Body of pancreas (tissue), 4 donors: ENCODE data around the gene NEB. TPM values are rescaled to one million over a fixed set of nuclear protein-coding genes. Genes with fewer than 3 reads are reported as not detected.

Experiments
- ATAC-seq: fragments of 150-250 bp; one replicate; pipeline ENCODE4 v1.9.1; 2016
- DNase-seq, 4 donors: peaks; one replicate each; pipeline ENCODE4 v3.0.0-alpha.2; 2019
- H3K27ac ChIP-seq, 4 donors: fragments of 200-600 bp; sonication (generic); 1 replicate in 3 of 4; 2 replicates in 1 of 4; pipeline versions ENCODE4 v1.5.1 to v1.6.1; 2016 to 2019; ENCODE audit warnings: mild to moderate bottlenecking in 1 of 4, mixed read lengths in 1 of 4, moderate library complexity in 1 of 4
- H3K27me3 ChIP-seq, 2 donors: fragments of 200-600 bp; sonication (generic); one replicate each; pipeline ENCODE4 v1.6.0; 2016; ENCODE audit warnings: mild to moderate bottlenecking in 1 of 2
- H3K36me3 ChIP-seq, 2 donors: fragments of 200-600 bp; sonication (generic); replicated peaks in 1 of 2; 2 replicates each; pipeline ENCODE4 v1.5.1; 2016; ENCODE audit warnings: low read depth in 2 of 2; ENCODE audit not compliant: insufficient read depth in 1 of 2
- H3K4me1 ChIP-seq: fragments of 200-600 bp; sonication (generic); one replicate; pipeline ENCODE4 v1.6.0; 2016
- H3K4me3 ChIP-seq, 2 donors: fragments of 200-600 bp; sonication (generic); 1 replicate in 1 of 2; 2 replicates in 1 of 2; pipeline ENCODE4 v1.5.1; 2016 to 2019
- H3K9me3 ChIP-seq, 3 donors: fragments of 200-600 bp; sonication (generic); 1 replicate in 2 of 3; 2 replicates in 1 of 3; pipeline ENCODE4 v1.5.1; 2016
- CTCF ChIP-seq, 7 experiments: fragments of 450-650 bp in 4 of 7; fragments of 200-600 bp in 3 of 7; sonication (generic) in 3 of 7; IDR thresholded peaks; one replicate each; pipeline ENCODE4 v1.5.1; 2016 to 2019; ENCODE audit warnings: antibody characterized with exemption in 7 of 7
- POLR2A ChIP-seq, 3 donors: fragments of 450-650 bp; IDR thresholded peaks; one replicate each; pipeline ENCODE4 v1.6.1; 2016; ENCODE audit warnings: antibody characterized with exemption in 3 of 3, mild to moderate bottlenecking in 2 of 3
- WGBS, 2 donors: methylation state at CpG; one replicate each; pipeline ENCODE4 v1.1.5; 2017; 5-methylcytosine and 5-hydroxymethylcytosine counted together
- intact Hi-C: fragments of 100-400 bp; cut with DNase I; formaldehyde crosslinking; loops from one replicate; pipeline ENCODE4 v1.15.1; 2023
- total RNA-seq, 2 donors: library from RNA; depleted of rRNA; stranded (reverse); fragments of >200 nt; gene quantifications; one replicate each; pipeline ENCODE4 v1.1.0, GENCODE V29; 2016

Gene NEB
- total RNA-seq, 2 donors from 2014 or later: 2.3 to 3.9 TPM

DNA sequence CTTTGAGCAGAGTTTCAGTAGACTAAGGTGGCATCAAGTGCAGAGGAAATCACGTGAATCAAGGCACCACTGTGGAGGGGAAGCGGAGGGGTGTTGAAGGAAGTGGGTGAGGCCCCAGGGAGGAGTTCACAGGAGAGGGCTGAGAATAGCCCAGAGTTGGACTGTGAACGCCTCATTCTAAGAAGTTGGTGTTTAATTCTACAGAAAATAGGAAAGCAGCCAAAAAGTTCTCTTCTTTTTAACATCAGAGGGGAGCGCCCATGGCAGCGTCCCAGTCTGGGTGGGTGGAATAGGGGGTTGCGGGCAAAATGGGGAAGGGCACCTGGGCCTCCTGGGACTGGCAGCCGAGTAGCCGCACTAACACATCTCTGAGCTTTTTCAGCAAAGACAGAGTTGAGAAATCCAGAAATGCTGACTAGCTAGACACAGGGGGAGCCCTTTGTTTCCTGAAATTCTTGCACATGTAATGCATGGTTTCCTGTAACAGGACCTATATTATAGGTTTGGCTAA is 97.0 kb downstream of the NEB start:
- Histone ChIP-seq H3K36me3 (no peaks in the 10 kb centered on the region), H3K4me1 (no peaks in the 10 kb centered on the region), H3K27ac (no peak overlapping the region), H3K27me3 (no peaks in the 10 kb centered on the region), H3K4me3 (no peak overlapping the region), H3K9me3 (no peaks in the 10 kb centered on the region)
- no peak for ATAC-seq
- WGBS, 2 donors: 59 to 74% methylated on average over 8 of the region's 8 CpGs
- TF ChIP-seq CTCF (IDR thresholded peaks at IDR 0.05) (no peak), POLR2A (IDR thresholded peaks at IDR 0.05) (no peak)
- intact Hi-C loops: no loop called here
- DNase-seq: peak in 1 of 4 donors; percentile 7

GRCh38 chr2:151634736-151635467 is 99.4 kb downstream of the NEB start:
- Histone ChIP-seq H3K27ac (no peak overlapping the region), H3K4me1 (no peaks in the 10 kb centered on the region), H3K36me3 (no peaks in the 10 kb centered on the region), H3K4me3 (no peak overlapping the region), H3K9me3 (no peaks in the 10 kb centered on the region), H3K27me3 (no peaks in the 10 kb centered on the region)
- 90 to 97% methylated on average over 4 of the region's 4 CpGs for WGBS, 2 donors
- intact Hi-C loops: no loop called here
- DNase-seq: no peak
- no peak for ATAC-seq
- TF ChIP-seq CTCF (IDR thresholded peaks at IDR 0.05) (no peak), POLR2A (IDR thresholded peaks at IDR 0.05) (no peak)

DNA sequence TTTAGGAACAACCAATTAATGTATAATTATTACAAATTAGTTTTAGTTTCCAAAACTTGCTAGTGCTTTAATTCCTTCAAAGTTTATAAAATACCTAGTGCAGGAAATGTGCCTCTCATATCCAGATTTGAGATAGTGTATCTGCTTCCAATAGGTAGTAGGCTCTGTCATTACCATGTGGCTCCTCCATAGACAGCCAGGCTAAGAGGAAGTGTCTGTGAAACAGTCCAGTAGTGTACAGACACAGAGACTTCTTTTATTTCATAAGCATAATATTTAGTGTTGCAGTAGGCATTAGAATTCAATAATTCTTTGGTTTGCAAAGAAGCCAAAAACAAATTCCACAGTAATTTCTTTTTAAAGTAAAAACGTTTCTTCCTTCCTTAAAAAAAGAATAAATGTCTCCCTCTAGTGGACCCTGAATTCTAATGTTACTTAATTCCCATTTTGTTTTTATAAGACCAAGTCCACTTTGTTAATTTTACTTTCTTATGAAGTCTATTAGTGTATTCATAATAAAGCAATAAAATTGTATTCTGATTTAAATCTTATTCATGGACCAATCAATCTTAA is 101.2 kb downstream of the NEB start:
- DNase-seq: no peak
- H3K27me3 ChIP-seq: no peaks in the 10 kb centered on the region
- no peaks in the 10 kb centered on the region for H3K4me1 ChIP-seq
- no peaks in the 10 kb centered on the region for H3K36me3 ChIP-seq
- ATAC-seq: no peak
- intact Hi-C loops: no loop called here
- H3K9me3 ChIP-seq: no peaks in the 10 kb centered on the region
- H3K27ac ChIP-seq: no peak overlapping the region
- H3K4me3 ChIP-seq: no peak overlapping the region
- WGBS, 2 donors: 31 to 45% methylated on average over 1 of the region's 1 CpG
- no peak for TF ChIP-seq POLR2A (IDR thresholded peaks at IDR 0.05)

- Histone ChIP-seq H3K9me3 (no peaks in the 10 kb centered on the region), H3K27me3 (no peaks in the 10 kb centered on the region), H3K27ac (no peak overlapping the region), H3K4me1 (no peaks in the 10 kb centered on the region), H3K4me3 (no peak overlapping the region), H3K36me3 (no peaks in the 10 kb centered on the region)
- no peak for DNase-seq
- TF ChIP-seq POLR2A (IDR thresholded peaks at IDR 0.05) (no peak), CTCF (IDR thresholded peaks at IDR 0.05) (no peak)
- intact Hi-C loops: no loop called here
- ATAC-seq: no peak
- WGBS, 2 donors: 35 to 47% methylated on average over 1 of the region's 1 CpG
Measured at GRCh38 chr2:151630372-151630771, 103.9 kb downstream of the NEB start.

DNA sequence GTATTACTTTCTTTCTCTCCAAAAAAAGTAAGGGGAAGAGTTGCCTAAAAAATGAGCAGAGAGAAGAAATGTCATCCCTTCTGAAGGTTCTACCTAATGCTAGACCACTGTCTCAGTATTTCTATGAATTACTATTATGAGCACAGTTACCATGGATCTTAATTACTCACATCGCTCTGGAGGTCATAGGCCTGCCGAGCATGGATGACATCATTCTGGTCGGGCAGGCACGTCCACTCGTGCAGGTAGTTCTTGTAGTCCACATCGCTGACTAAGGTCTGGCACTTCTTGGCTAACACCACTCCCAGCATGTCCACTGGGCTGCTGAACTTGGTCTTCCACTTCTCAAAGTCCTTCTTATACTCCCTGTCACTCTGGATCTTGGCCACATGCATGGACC is 106.9 kb downstream of the NEB start:
- no peak for ATAC-seq
- no peak for TF ChIP-seq CTCF (IDR thresholded peaks at IDR 0.05)
- no peak for TF ChIP-seq POLR2A (IDR thresholded peaks at IDR 0.05)
- intact Hi-C loops: no loop called here
- Histone ChIP-seq H3K4me3 (no peak overlapping the region), H3K36me3 (no peaks in the 10 kb centered on the region), H3K27me3 (no peaks in the 10 kb centered on the region), H3K9me3 (no peaks in the 10 kb centered on the region), H3K4me1 (no peaks in the 10 kb centered on the region), H3K27ac (no peak overlapping the region)
- 82 to 93% methylated on average over 6 of the region's 6 CpGs for WGBS, 2 donors
- DNase-seq: no peak
